DOHH2 (cell line): Measurements from ENCODE around the gene KCTD6.
A peak's percentile ranks its signal among the peaks of the same experiment; 100 is the strongest.

Experiments
- H3F3A ChIP-seq: fragments of 200-600 bp; sonication (generic), shearing (Covaris generic); 2 replicates; pipeline ENCODE4 v1.6.0; 2016; ENCODE audit warnings: antibody characterized with exemption, mild to moderate bottlenecking; ENCODE audit not compliant: control insufficient read depth, insufficient read depth
- H3K27ac ChIP-seq: fragments of 200-600 bp; sonication (generic); 2 replicates; pipeline ENCODE4 v1.5.1; 2014; ENCODE audit warnings: low read depth, mild to moderate bottlenecking, low read length, moderate library complexity
- H3K27me3 ChIP-seq: fragments of 200-600 bp; sonication (generic); 2 replicates; pipeline ENCODE4 v1.6.1; 2014; ENCODE audit warnings: mild to moderate bottlenecking, low read length, mixed read lengths; ENCODE audit not compliant: control insufficient read depth
- H3K36me3 ChIP-seq: fragments of 200-600 bp; sonication (generic); 2 replicates; pipeline ENCODE4 v1.6.1; 2014; ENCODE audit warnings: mild to moderate bottlenecking, low read length, moderate library complexity, mixed read lengths; ENCODE audit not compliant: control insufficient read depth
- H3K4me1 ChIP-seq: fragments of 200-600 bp; sonication (generic); 2 replicates; pipeline ENCODE4 v1.6.1; 2014; ENCODE audit warnings: mild to moderate bottlenecking, low read length, mixed read lengths; ENCODE audit not compliant: control insufficient read depth
- H3K4me2 ChIP-seq: fragments of 200-600 bp; sonication (generic); 2 replicates; pipeline ENCODE4 v1.6.0; 2014; ENCODE audit warnings: mild to moderate bottlenecking, low read length, moderate library complexity
- H3K4me3 ChIP-seq: fragments of 200-600 bp; sonication (generic); 2 replicates; pipeline ENCODE4 v1.5.1; 2014; ENCODE audit warnings: mild to moderate bottlenecking, low read length, mixed read lengths
- H3K79me2 ChIP-seq: fragments of 200-600 bp; sonication (generic); 2 replicates; pipeline ENCODE4 v1.6.1; 2014; ENCODE audit warnings: mild to moderate bottlenecking, low read length, mixed read lengths; ENCODE audit not compliant: control insufficient read depth
- H3K9me2 ChIP-seq: fragments of 200-600 bp; sonication (generic); replicated peaks from 2 replicates; pipeline ENCODE4 v1.6.1; 2014; ENCODE audit warnings: mild to moderate bottlenecking, low read length, mixed read lengths; ENCODE audit not compliant: control insufficient read depth
- H3K9me3 ChIP-seq: fragments of 200-600 bp; sonication (generic); 2 replicates; pipeline ENCODE4 v1.6.1; 2014; ENCODE audit warnings: antibody characterized with exemption, low read length, mixed read lengths; ENCODE audit not compliant: control insufficient read depth, insufficient read depth
- H4K20me1 ChIP-seq: fragments of 200-600 bp; sonication (generic); 2 replicates; pipeline ENCODE4 v1.6.0; 2014; ENCODE audit warnings: low read depth, mild to moderate bottlenecking, antibody characterized with exemption, low read length, moderate library complexity; ENCODE audit not compliant: control insufficient read depth, insufficient read depth
- CTCF ChIP-seq: fragments of 200-600 bp; sonication (generic); IDR thresholded peaks from one replicate; pipeline ENCODE4 v1.5.1; 2014; ENCODE audit warnings: antibody characterized with exemption, mild to moderate bottlenecking, low read depth, low read length; ENCODE audit not compliant: poor library complexity, severe bottlenecking
- EZH2phosphoT487 ChIP-seq: fragments of 200-600 bp; sonication (generic); IDR thresholded peaks from 2 replicates; pipeline ENCODE4 v1.6.1; 2017; ENCODE audit warnings: borderline replicate concordance, mild to moderate bottlenecking, antibody characterized with exemption, low read length, moderate library complexity, mixed read lengths

KCTD6 gene

GRCh38 chr3:58495101-58495500 lies 3.2 kb downstream of the KCTD6 start:
- H3K79me2 ChIP-seq, result peaks cover 79% of the 10 kb centered on the region
- H3K9me3 ChIP-seq, result no peaks in the 10 kb centered on the region
- H3K4me3 ChIP-seq, result no peak overlapping the region
- peak overlapping the region; percentile 72; the same call in 1 of the 2 replicates for H3K4me2 ChIP-seq
- TF ChIP-seq CTCF (no peak), EZH2phosphoT487 (no peak)
- peaks cover 64% of the 10 kb centered on the region for H3K4me1 ChIP-seq
- peaks cover 11% of the 10 kb centered on the region for H4K20me1 ChIP-seq
- no peaks in the 10 kb centered on the region for H3K27me3 ChIP-seq
- H3K36me3 ChIP-seq, result peaks cover 5% of the 10 kb centered on the region; the same call in 1 of the 2 replicates
- H3F3A ChIP-seq, result peaks cover under 1% of the 10 kb centered on the region; the same call in 1 of the 2 replicates
- no peak overlapping the region for H3K27ac ChIP-seq
- H3K9me2 ChIP-seq, result no peaks in the 10 kb centered on the region

- peak overlapping the region; percentile 10; the same call in 1 of the 2 replicates for H3K27ac ChIP-seq
- no peaks in the 10 kb centered on the region for H3K9me3 ChIP-seq
- H3K4me1 ChIP-seq, result peaks cover 62% of the 10 kb centered on the region
- no peaks in the 10 kb centered on the region for H3K9me2 ChIP-seq
- TF ChIP-seq CTCF, result no peak
- TF ChIP-seq EZH2phosphoT487, result no peak
- H3K4me3 ChIP-seq, result peak overlapping the region; percentile 60
- peaks cover 88% of the 10 kb centered on the region for H3K79me2 ChIP-seq
- no peaks in the 10 kb centered on the region for H3K27me3 ChIP-seq
- peaks cover 11% of the 10 kb centered on the region for H4K20me1 ChIP-seq
- H3F3A ChIP-seq, result no peaks in the 10 kb centered on the region
- H3K36me3 ChIP-seq, result peaks cover 14% of the 10 kb centered on the region
- H3K4me2 ChIP-seq, result peak overlapping the region; percentile 74
These were observed 4.4 kb downstream of the KCTD6 start for GRCh38 chr3:58496206-58496857.

GRCh38 chr3:58497097-58497496 lies 5.2 kb downstream of the KCTD6 start:
- H3K27ac ChIP-seq, result peak overlapping the region; percentile 10; the same call in 1 of the 2 replicates
- no peaks in the 10 kb centered on the region for H3K27me3 ChIP-seq
- H4K20me1 ChIP-seq, result peaks cover 11% of the 10 kb centered on the region
- H3K9me3 ChIP-seq, result no peaks in the 10 kb centered on the region
- peaks cover 19% of the 10 kb centered on the region for H3K36me3 ChIP-seq
- H3K4me3 ChIP-seq, result peak overlapping the region; percentile 60
- H3K9me2 ChIP-seq, result no peaks in the 10 kb centered on the region
- peaks cover 94% of the 10 kb centered on the region for H3K79me2 ChIP-seq
- TF ChIP-seq EZH2phosphoT487, result no peak
- TF ChIP-seq CTCF, result no peak
- H3K4me1 ChIP-seq, result peaks cover 62% of the 10 kb centered on the region
- peak overlapping the region; percentile 74 for H3K4me2 ChIP-seq
- H3F3A ChIP-seq, result no peaks in the 10 kb centered on the region
